Upper lobe of right lung (tissue), 1 donor: ENCODE data around the gene AMPD3. TPM values are rescaled to one million over a fixed set of nuclear protein-coding genes. Genes with fewer than 3 reads are reported as not detected.

Experiments used
- ATAC-seq: fragments of 200-7000 bp; cut with Tn5 transposase; one replicate; pipeline ENCODE4 v1.9.1; 2020; ENCODE audit warnings: mild to moderate bottlenecking, moderate library complexity
- DNase-seq: peaks from one replicate; pipeline ENCODE4 v3.0.0-alpha.2; 2020
- H3K27ac ChIP-seq: fragments of 200-600 bp; one replicate; pipeline ENCODE4 v1.8.0; 2022
- H3K27me3 ChIP-seq: fragments of 200-600 bp; one replicate; pipeline ENCODE4 v1.8.0; 2022; ENCODE audit warnings: mild to moderate bottlenecking
- H3K36me3 ChIP-seq: fragments of 200-600 bp; one replicate; pipeline ENCODE4 v1.8.0; 2022
- H3K4me1 ChIP-seq: fragments of 200-600 bp; one replicate; pipeline ENCODE4 v1.8.0; 2022
- H3K4me3 ChIP-seq: fragments of 200-600 bp; one replicate; pipeline ENCODE4 v1.8.0; 2022; ENCODE audit warnings: mild to moderate bottlenecking
- H3K9me3 ChIP-seq: fragments of 200-600 bp; one replicate; pipeline ENCODE4 v1.8.0; 2022
- intact Hi-C: fragments of 100-400 bp; cut with DNase I; formaldehyde crosslinking; loops from one replicate; pipeline ENCODE4 v1.11.0; 2022
- total RNA-seq: library from RNA; stranded (reverse); fragmentation: NEBNext Ultra II Directional; extraction: Animal tissue kit (Norgen Biotek cat#: 25700); gene quantifications from one replicate; pipeline ENCODE4 v1.2.1, GENCODE V29; 2021
- TF ChIP-seq, protein P1 (sequence below): fragments of 200-600 bp; IDR thresholded peaks from one replicate; pipeline ENCODE4 v1.8.0; 2022; ENCODE audit warnings: antibody characterized with exemption
- donor health status: DM: no; HTN: yes; CAD: no; lungs with severe emphysema.

The AMPD3 gene
- total RNA-seq, 1 donor from 2014 or later: 11.6 TPM

DNA sequence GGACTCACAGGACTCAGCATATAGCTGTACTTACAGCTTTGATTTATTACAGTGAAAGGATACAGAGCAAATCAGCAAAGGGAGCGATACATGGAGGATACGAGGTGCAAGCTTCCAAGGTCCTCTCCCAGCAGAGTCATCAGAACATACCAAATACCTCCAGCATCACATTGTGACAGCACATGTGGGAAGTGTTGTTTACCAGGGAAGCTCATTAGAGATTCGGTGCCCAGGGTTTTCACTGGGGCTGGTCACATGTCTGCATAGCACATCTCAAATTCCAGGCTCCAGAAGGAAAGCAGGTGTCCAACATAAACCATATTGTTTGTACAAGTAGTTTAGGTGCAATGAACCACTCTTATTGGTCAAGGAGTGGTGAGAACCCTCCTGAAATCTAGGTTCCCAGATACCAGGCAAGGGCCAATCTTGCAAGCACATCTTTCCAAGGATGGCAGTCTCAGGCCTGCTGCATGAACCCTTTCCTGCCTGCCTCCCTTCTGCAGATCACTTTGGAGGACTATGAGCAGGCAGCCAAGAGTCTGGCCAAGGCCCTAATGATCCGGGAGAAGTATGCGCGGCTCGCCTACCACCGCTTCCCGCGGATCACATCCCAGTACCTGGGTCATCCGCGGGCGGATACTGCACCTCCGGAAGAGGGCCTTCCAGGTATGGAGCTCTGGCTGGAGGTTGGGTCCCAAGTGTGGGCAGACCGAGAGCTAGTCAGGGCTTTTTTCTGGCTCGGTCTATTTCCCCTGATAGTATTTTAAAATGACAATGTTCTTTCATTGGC is 26.7 kb downstream of the AMPD3 start:
- intact Hi-C loops: no loop called here
- Histone ChIP-seq H3K27ac (no peak overlapping the region), H3K27me3 (no peaks in the 10 kb centered on the region), H3K9me3 (no peaks in the 10 kb centered on the region), H3K4me1 (no peaks in the 10 kb centered on the region), H3K36me3 (no peaks in the 10 kb centered on the region), H3K4me3 (no peak overlapping the region)
- DNase-seq (no peak), ATAC-seq (no peak)
- TF ChIP-seq, protein P1, sequence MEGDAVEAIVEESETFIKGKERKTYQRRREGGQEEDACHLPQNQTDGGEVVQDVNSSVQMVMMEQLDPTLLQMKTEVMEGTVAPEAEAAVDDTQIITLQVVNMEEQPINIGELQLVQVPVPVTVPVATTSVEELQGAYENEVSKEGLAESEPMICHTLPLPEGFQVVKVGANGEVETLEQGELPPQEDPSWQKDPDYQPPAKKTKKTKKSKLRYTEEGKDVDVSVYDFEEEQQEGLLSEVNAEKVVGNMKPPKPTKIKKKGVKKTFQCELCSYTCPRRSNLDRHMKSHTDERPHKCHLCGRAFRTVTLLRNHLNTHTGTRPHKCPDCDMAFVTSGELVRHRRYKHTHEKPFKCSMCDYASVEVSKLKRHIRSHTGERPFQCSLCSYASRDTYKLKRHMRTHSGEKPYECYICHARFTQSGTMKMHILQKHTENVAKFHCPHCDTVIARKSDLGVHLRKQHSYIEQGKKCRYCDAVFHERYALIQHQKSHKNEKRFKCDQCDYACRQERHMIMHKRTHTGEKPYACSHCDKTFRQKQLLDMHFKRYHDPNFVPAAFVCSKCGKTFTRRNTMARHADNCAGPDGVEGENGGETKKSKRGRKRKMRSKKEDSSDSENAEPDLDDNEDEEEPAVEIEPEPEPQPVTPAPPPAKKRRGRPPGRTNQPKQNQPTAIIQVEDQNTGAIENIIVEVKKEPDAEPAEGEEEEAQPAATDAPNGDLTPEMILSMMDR: no peak

DNA sequence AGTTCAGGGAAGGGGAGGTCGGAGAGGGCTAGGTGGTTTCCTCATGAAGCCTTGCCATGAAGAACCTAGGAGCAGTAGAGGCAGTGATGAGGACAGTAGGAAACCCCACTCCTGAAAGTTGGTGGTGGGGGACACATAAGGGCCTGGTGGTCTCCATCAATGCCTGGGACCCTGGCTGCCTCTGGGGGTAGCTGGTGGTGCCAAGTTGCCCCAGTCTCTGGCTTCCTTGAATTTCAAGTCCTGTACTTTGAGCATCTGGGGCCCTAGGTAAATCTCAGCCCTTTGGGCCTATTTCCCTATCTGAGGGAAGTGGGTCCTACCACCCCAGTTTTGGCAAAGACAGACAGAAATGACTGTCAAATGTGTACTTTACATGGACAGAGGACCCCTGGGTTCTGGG is 28.1 kb downstream of the AMPD3 start:
- TF ChIP-seq, protein P1: no peak
- Histone ChIP-seq H3K4me3 (no peak overlapping the region), H3K4me1 (no peaks in the 10 kb centered on the region), H3K9me3 (no peaks in the 10 kb centered on the region), H3K27me3 (no peaks in the 10 kb centered on the region), H3K27ac (no peak overlapping the region), H3K36me3 (no peaks in the 10 kb centered on the region)
- ATAC-seq (no peak), DNase-seq (no peak)
- intact Hi-C loops: no loop called here

DNA sequence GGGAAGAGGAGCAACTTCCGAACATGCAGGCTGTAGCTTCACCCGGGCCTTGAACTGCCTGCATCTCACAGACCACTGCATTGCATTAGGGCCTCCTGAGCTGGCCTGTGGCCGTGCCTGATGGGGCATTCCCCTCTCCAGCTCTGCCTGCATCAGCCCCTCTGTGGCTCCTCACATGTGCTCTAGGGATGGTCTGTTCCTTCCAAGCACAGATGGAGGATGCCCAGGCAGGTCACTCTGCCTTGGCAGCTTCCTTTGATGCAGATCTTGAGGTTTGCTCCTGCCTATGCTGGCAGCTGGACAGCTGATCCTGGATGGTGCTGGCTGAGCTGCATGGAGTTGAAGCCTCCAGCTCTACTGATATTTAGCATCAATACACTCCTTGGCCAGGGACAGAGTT is 28.5 kb downstream of the AMPD3 start:
- Histone ChIP-seq H3K4me1 (no peaks in the 10 kb centered on the region), H3K9me3 (no peaks in the 10 kb centered on the region), H3K27me3 (no peaks in the 10 kb centered on the region), H3K36me3 (no peaks in the 10 kb centered on the region), H3K4me3 (no peak overlapping the region), H3K27ac (no peak overlapping the region)
- DNase-seq: no peak
- intact Hi-C loops: no loop called here
- TF ChIP-seq, protein P1: no peak
- ATAC-seq: no peak

DNA sequence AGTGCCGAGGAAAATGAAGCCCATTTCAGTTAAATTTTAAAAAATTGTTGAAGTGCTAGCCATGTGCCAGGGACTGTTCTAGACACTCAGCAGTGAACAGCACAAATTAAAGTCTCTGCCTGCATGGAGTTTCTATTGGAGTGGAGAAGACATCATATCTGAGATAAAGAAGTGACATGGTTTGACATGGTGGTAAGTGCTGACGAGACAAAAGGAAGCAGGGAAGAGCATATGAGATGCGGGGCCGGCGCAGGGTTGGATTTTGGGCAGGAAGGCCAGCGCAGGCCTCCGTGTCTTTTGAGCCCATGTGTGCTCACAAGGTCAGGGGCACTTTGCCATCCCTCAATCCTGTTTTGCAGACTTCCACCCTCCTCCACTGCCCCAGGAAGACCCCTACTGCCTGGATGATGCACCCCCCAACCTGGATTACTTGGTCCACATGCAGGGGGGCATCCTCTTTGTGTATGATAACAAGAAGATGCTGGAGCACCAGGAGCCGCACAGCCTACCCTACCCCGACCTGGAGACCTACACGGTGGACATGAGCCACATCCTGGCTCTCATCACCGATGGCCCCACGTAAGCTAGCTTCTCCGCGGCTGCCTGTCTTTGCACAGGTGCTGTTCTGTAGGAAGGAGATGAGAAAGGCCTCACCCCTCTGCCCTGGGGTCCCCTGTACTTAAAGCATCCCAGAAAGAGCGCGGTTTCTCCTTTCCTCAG is 29.6 kb downstream of the AMPD3 start:
- intact Hi-C loops: no loop called here
- TF ChIP-seq, protein P1: no peak
- H3K27ac ChIP-seq: no peak overlapping the region
- H3K36me3 ChIP-seq: no peaks in the 10 kb centered on the region
- H3K4me3 ChIP-seq: no peak overlapping the region
- no peaks in the 10 kb centered on the region for H3K4me1 ChIP-seq
- no peak for ATAC-seq
- H3K27me3 ChIP-seq: no peaks in the 10 kb centered on the region
- H3K9me3 ChIP-seq: no peaks in the 10 kb centered on the region
- no peak for DNase-seq

DNA sequence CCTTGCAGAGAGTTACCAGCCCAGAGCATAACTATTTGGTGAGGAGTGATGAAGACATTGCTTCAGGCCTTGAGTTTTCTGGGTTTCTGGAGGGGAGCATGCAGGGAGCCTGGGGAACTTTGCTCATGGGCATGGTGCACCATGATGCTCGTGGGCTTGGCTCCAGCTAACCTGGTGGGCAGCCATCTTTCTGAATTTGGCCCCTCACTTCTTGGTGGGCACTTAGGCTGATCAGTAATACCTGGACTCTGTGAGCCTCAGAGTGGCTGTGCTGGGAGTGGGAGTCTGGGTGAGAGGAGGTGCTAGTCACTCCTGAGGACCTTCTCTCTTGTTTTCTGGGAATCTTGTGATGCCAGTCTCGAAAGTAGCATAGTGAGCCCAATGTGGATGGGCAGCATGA is 30.6 kb downstream of the AMPD3 start:
- H3K4me3 ChIP-seq: no peak overlapping the region
- DNase-seq: no peak
- H3K27ac ChIP-seq: no peak overlapping the region
- peaks cover 8% of the 10 kb centered on the region for H3K4me1 ChIP-seq
- TF ChIP-seq, protein P1: no peak
- ATAC-seq: no peak
- no peaks in the 10 kb centered on the region for H3K27me3 ChIP-seq
- intact Hi-C loops: no loop called here
- no peaks in the 10 kb centered on the region for H3K36me3 ChIP-seq
- H3K9me3 ChIP-seq: no peaks in the 10 kb centered on the region
